HepG2 (cell line): ENCODE data around the gene ZBTB20. TPM values are rescaled to one million over a fixed set of nuclear protein-coding genes. Genes with fewer than 3 reads are reported as not detected.

Source experiments
- ATAC-seq: fragments of 200-7000 bp; cut with Tn5 transposase; 3 replicates; pipeline ENCODE4 v1.9.1; 2020; ENCODE audit warnings: mild to moderate bottlenecking, moderate library complexity
- BruUV-seq: library from RNA; stranded (reverse); fragments of 400-500 nt; replicated peaks from 2 replicates; lab custom pipeline; 2021; lab: Mats Ljungman, UMichigan
- CTCF ChIA-PET: fragments of 300-600 bp; formaldehyde crosslinking; extraction: SDS; loops from one replicate; lab custom pipeline; 2021; ENCODE audit warnings: low total read pairs, inconsistent platforms, low intra/inter-chr PET ratio; lab: Yijun Ruan, JAX
- POLR2A ChIA-PET: fragments of 350-600 bp; sonication (Branson Sonifier 250); formaldehyde crosslinking; loops from one replicate; lab custom pipeline; 2020; ENCODE audit warnings: antibody characterized with exemption, inconsistent platforms; lab: Yijun Ruan, JAX
- DNase-seq: peaks from one replicate; pipeline ENCODE4 v3.0.0-alpha.2; 2015; ENCODE audit warnings: low spot score
- FAIRE-seq: peaks from 3 replicates; lab custom pipeline; 2011; peaks lifted over from hg19 to GRCh38; lab: Jason Lieb, UNC
- H2AFZ ChIP-seq: one replicate; pipeline ENCODE4 v1.6.1; 2011; ENCODE audit warnings: low read length, inconsistent platforms
- H3K27ac ChIP-seq: fragments of 300-600 bp; 3 replicates; pipeline ENCODE4 v1.8.0; 2011; ENCODE audit warnings: mixed run types, mild to moderate bottlenecking, mixed read lengths, low read length, inconsistent platforms; ENCODE audit not compliant: insufficient read depth; ENCODE audit errors: extremely low read length
- H3K27me3 ChIP-seq, 2 experiments: fragments of 200-600 bp in 1 of 2; 2 replicates in 1 of 2; 3 replicates in 1 of 2; pipeline versions ENCODE4 v1.6.0 to v1.8.0; 2011; ENCODE audit warnings: low read length in 2 of 2, mild to moderate bottlenecking in 2 of 2, moderate library complexity in 2 of 2, inconsistent platforms in 1 of 2; ENCODE audit not compliant: insufficient read depth in 2 of 2, control insufficient read depth in 1 of 2
- H3K36me3 ChIP-seq, 2 experiments: fragments of 200-600 bp in 1 of 2; replicated peaks in 1 of 2; 2 replicates in 1 of 2; 3 replicates in 1 of 2; pipeline versions ENCODE4 v1.5.1 to v1.8.0; 2011; ENCODE audit warnings: low read length in 2 of 2, inconsistent platforms in 1 of 2; ENCODE audit not compliant: insufficient read depth in 2 of 2, control insufficient read depth in 1 of 2
- H3K4me1 ChIP-seq: 2 replicates; pipeline ENCODE4 v1.5.1; 2012; ENCODE audit warnings: low read length, inconsistent platforms; ENCODE audit not compliant: insufficient read depth
- H3K4me2 ChIP-seq: 2 replicates; pipeline ENCODE4 v1.6.0; 2011; ENCODE audit warnings: low read depth, low read length, inconsistent platforms
- H3K4me3 ChIP-seq, 3 experiments: fragments of 200-600 bp in 1 of 3; sonication (generic), shearing (Covaris generic) in 1 of 3; replicated peaks in 1 of 3; 2 replicates each; pipeline ENCODE4 v1.5.1; 2011 to 2016; ENCODE audit warnings: low read length in 3 of 3, inconsistent platforms in 2 of 3, low read depth in 2 of 3, mild to moderate bottlenecking in 2 of 3, control low read depth in 1 of 3, mixed read lengths in 1 of 3; ENCODE audit not compliant: insufficient read depth in 1 of 3
- H3K79me2 ChIP-seq: one replicate; pipeline ENCODE4 v1.6.1; 2011; ENCODE audit warnings: low read length, inconsistent platforms; ENCODE audit not compliant: insufficient read depth
- H3K9ac ChIP-seq: 2 replicates; pipeline ENCODE4 v1.6.0; 2011; ENCODE audit warnings: mild to moderate bottlenecking, low read depth, low read length, inconsistent platforms; ENCODE audit not compliant: insufficient read depth
- H3K9me3 ChIP-seq: 2 replicates; pipeline ENCODE4 v1.5.1; 2012; ENCODE audit warnings: mild to moderate bottlenecking, low read length
- H4K20me1 ChIP-seq: 2 replicates; pipeline ENCODE4 v1.6.0; 2011; ENCODE audit warnings: inconsistent platforms, mild to moderate bottlenecking, low read length, moderate library complexity; ENCODE audit not compliant: insufficient read depth
- BCLAF1 ChIP-seq: fragments of 450-650 bp; IDR thresholded peaks from 2 replicates; pipeline ENCODE4 v1.6.1; 2017; ENCODE audit warnings: mild to moderate bottlenecking
- CREB1 ChIP-seq, 2 experiments: fragments of 450-650 bp in 1 of 2; IDR thresholded peaks; 2 replicates each; pipeline ENCODE4 v1.6.1; 2016 to 2017; ENCODE audit warnings: control low read depth in 1 of 2, mild to moderate bottlenecking in 1 of 2, missing compliant biosample characterization in 1 of 2, missing genetic modification characterization in 1 of 2
- FOXA3 ChIP-seq: IDR thresholded peaks from 2 replicates; pipeline ENCODE4 v1.6.1; 2016; ENCODE audit warnings: missing genetic modification reagents, missing compliant biosample characterization
- GATA4 ChIP-seq: sonication (generic); IDR thresholded peaks from 2 replicates; pipeline ENCODE4 v1.6.1; 2016; ENCODE audit warnings: antibody characterized with exemption, low read depth, borderline replicate concordance
- GFI1 ChIP-seq: sonication (generic); formaldehyde crosslinking; IDR thresholded peaks from 2 replicates; pipeline ENCODE4 v1.5.0; 2020; ENCODE audit warnings: missing genetic modification reagents, mild to moderate bottlenecking, borderline replicate concordance
- HNF4A ChIP-seq: sonication (generic); formaldehyde crosslinking; IDR thresholded peaks from 2 replicates; pipeline ENCODE4 v1.4.0; 2020; ENCODE audit warnings: missing genetic modification reagents
- JDP2 ChIP-seq: sonication (generic); formaldehyde crosslinking; IDR thresholded peaks from 2 replicates; pipeline ENCODE4 v1.8.1; 2022; ENCODE audit warnings: missing genetic modification reagents, borderline replicate concordance
- LBX2 ChIP-seq: sonication (generic); formaldehyde crosslinking; IDR thresholded peaks from 2 replicates; pipeline ENCODE4 v1.5.0; 2020; ENCODE audit warnings: missing genetic modification reagents, mild to moderate bottlenecking, borderline replicate concordance
- STAG1 ChIP-seq: sonication (generic); formaldehyde crosslinking; IDR thresholded peaks from 2 replicates; pipeline ENCODE4 v1.4.0; 2020; ENCODE audit warnings: missing genetic modification reagents
- ZSCAN31 ChIP-seq: sonication (generic); formaldehyde crosslinking; IDR thresholded peaks from 2 replicates; pipeline ENCODE4 v1.5.0; 2020; ENCODE audit warnings: low read depth, mild to moderate bottlenecking, missing genetic modification reagents
- WGBS: methylation state at CpG from one replicate; pipeline ENCODE4 v1.1.6; 2017; ENCODE audit warnings: low lambda C conversion rate; 5-methylcytosine and 5-hydroxymethylcytosine counted together
- in situ Hi-C: cut with HindIII; loops from 2 replicates; pipeline ENCODE4 v1.10.0; 2017; ENCODE audit warnings: low pct_unique_long_range_greater_than_20kb; ENCODE audit not compliant: extremely low pct_ligation_motif_present
- intact Hi-C: fragments of 100-400 bp; cut with micrococcal nuclease; formaldehyde crosslinking; loops from one replicate; pipeline ENCODE4 v1.10.0; 2022; ENCODE audit not compliant: unreplicated experiment
- polyA plus RNA-seq, 8 experiments: library from polyadenylated mRNA; depleted of rRNA in 3 of 8; stranded (reverse) in 7 of 8; unstranded in 1 of 8; fragments of >200 nt; fragmentation: Illumina TruSeq in 4 of 8; extraction: Trizol in 4 of 8; gene quantifications; 2 replicates each; pipeline versions ENCODE4 v1.2.1 to v1.2.3, GENCODE V29; 2011 to 2016; ENCODE audit warnings: low read depth in 4 of 8, missing spikeins in 1 of 8, mixed read lengths in 1 of 8; ENCODE audit not compliant: insufficient read depth in 1 of 8
- total RNA-seq, 5 experiments: library from RNA; depleted of rRNA; stranded (reverse); fragments of >200 nt; fragmentation: Illumina TruSeq; extraction: Trizol; gene quantifications; 2 replicates each; pipeline ENCODE4 v1.2.3, GENCODE V29; 2016; ENCODE audit warnings: low read depth in 1 of 5

ZBTB20 gene
- total and polyA plus RNA-seq, 2 of the 13 experiments (the other 11 are each of a cell fraction or from before 2014, with no cell fraction given), result 1.9 to 8.8 TPM

- in situ Hi-C loops, result no loop called here
- no peaks in the 10 kb centered on the region for H3K79me2 ChIP-seq
- FAIRE-seq, result no peak
- ATAC-seq, result no peak
- CTCF ChIA-PET, result no interaction called here
- TF ChIP-seq GATA4, result no peak
- TF ChIP-seq ZSCAN31 (CRISPR knock-in tag), result no peak
- TF ChIP-seq LBX2 (CRISPR knock-in tag), result no peak
- TF ChIP-seq CREB1 (IDR thresholded peaks at IDR 0.05), result no peak
- TF ChIP-seq CREB1 (CRISPR knock-in tag; IDR thresholded peaks at IDR 0.05), result no peak
- TF ChIP-seq JDP2 (CRISPR knock-in tag), result no peak
- TF ChIP-seq HNF4A (CRISPR knock-in tag), result no peak
- TF ChIP-seq, all 625 proteins: peak for 0
- Histone ChIP-seq H4K20me1 (no peaks in the 10 kb centered on the region), H3K9me3 (no peaks in the 10 kb centered on the region), H3K9ac (no peak overlapping the region), H3K27me3 (no peaks in the 10 kb centered on the region), H3K36me3 (no peaks in the 10 kb centered on the region), H3K4me3 (no peak overlapping the region), H3K4me2 (no peak overlapping the region), H2AFZ (no peak overlapping the region), H3K4me1 (no peaks in the 10 kb centered on the region), H3K27ac (no peak overlapping the region)
- POLR2A ChIA-PET, result no interaction called here
- DNase-seq, result no peak
- intact Hi-C loops, result loop anchor here (5.0 kb wide), 1 partner anchor 770 kb away; no protein-coding TSS in a partner anchor
- WGBS, result 68% methylated on average over 3 of the region's 3 CpGs
- BruUV-seq, result no TSS peak
Measured at GRCh38 chr3:115042351-115042750, 104.7 kb downstream of the ZBTB20 start.

- Histone ChIP-seq H3K4me2 (no peak overlapping the region), H3K27ac (no peak overlapping the region), H4K20me1 (no peaks in the 10 kb centered on the region), H3K4me1 (no peaks in the 10 kb centered on the region), H3K27me3 (no peaks in the 10 kb centered on the region), H3K36me3 (no peaks in the 10 kb centered on the region), H3K4me3 (no peak overlapping the region), H3K9ac (no peak overlapping the region), H3K9me3 (no peaks in the 10 kb centered on the region), H3K79me2 (no peaks in the 10 kb centered on the region), H2AFZ (no peak overlapping the region)
- CTCF ChIA-PET, result interaction anchor here (1.3 to 1.4 kb wide), 2 partner anchors 774 to 779 kb away, joined by 3 to 6 read pairs; no protein-coding TSS in a partner anchor
- POLR2A ChIA-PET, result no interaction called here
- in situ Hi-C loops, result no loop called here
- intact Hi-C loops, result loop anchor here (5.0 kb wide), 1 partner anchor 772 kb away; no protein-coding TSS in a partner anchor
- ATAC-seq, result peak; percentile 49; the same call in 1 of the 3 replicates
- WGBS, result 6% methylated on average over 4 of the region's 4 CpGs
- FAIRE-seq, result no peak
- BruUV-seq, result no TSS peak
- peak; percentile 7 for DNase-seq
- TF ChIP-seq FOXA3 (CRISPR knock-in tag) (no peak), BCLAF1 (no peak), STAG1 (CRISPR knock-in tag) (peak; percentile 35), GFI1 (CRISPR knock-in tag) (no peak)
Measured at GRCh38 chr3:115040673-115041286, 106.3 kb downstream of the ZBTB20 start.
